ENCODE results near the gene RTL3.

RTL3 gene

GRCh38 chrX:78618987-78619386, 40.1 kb downstream of the RTL3 start:
- DNase-seq: no peak

DNA sequence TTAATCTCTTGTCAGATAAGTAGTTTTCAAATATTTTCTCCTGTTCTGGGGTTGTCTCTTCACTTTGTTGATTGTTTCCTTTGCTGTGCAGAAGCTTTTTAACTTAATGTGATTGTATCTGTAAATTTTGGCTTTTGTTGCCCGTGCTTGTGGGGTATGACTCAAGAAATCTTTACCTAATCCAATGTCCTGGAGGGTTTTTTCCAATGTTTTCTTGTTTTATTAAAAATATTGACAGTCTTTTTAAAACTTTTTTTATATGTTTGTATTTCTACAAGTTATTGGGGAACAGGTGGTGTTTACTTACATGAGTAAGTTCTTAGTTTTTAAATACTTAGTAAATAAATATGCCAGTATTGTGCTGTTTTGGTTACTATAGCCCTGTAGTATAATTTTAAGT, 44.9 kb downstream of the RTL3 start:
- DNase-seq: no peak

Data from fibroblast of skin of scalp (primary cell).